Stimulated activated CD4-positive, alpha-beta T cell treated with anti-CD3 and anti-CD28 coated beads, Interleukin-4, amount 100 ng/mL, for 24 hours (primary cell): ENCODE data around the gene NDUFA6.

Experiments
- DNase-seq: peaks from one replicate; pipeline ENCODE4 v3.0.0-alpha.2; 2020

NDUFA6 gene

GRCh38 chr22:42069801-42070516, 20.6 kb downstream of the NDUFA6 start:
- no peak for DNase-seq

GRCh38 chr22:42068291-42068690, 22.3 kb downstream of the NDUFA6 start:
- no peak for DNase-seq

- no peak for DNase-seq
Measured at GRCh38 chr22:42067671-42068251, 22.8 kb downstream of the NDUFA6 start.

GRCh38 chr22:42066937-42067336, 23.6 kb downstream of the NDUFA6 start:
- DNase-seq: no peak

- no peak for DNase-seq
Measured at GRCh38 chr22:42066126-42066761, 24.3 kb downstream of the NDUFA6 start.

- no peak for DNase-seq
Measured at GRCh38 chr22:42065438-42066125, 25.0 kb downstream of the NDUFA6 start.

GRCh38 chr22:42064629-42065028, 25.9 kb downstream of the NDUFA6 start:
- no peak for DNase-seq

- DNase-seq: no peak
Measured at GRCh38 chr22:42062506-42063170, 27.9 kb downstream of the NDUFA6 start.

- DNase-seq: no peak
Measured at GRCh38 chr22:42061041-42061440, 29.5 kb downstream of the NDUFA6 start.

GRCh38 chr22:42060489-42060888, 30.1 kb downstream of the NDUFA6 start:
- DNase-seq: no peak

GRCh38 chr22:42056757-42057511, 33.6 kb downstream of the NDUFA6 start:
- DNase-seq: no peak

GRCh38 chr22:42052765-42053164, 37.8 kb downstream of the NDUFA6 start:
- no peak for DNase-seq

- no peak for DNase-seq
Measured at GRCh38 chr22:42050641-42051180, 39.9 kb downstream of the NDUFA6 start.

GRCh38 chr22:42041784-42042183, 48.8 kb downstream of the NDUFA6 start:
- DNase-seq: no peak

GRCh38 chr22:42039271-42039670, 51.3 kb downstream of the NDUFA6 start:
- no peak for DNase-seq
